ENCODE results near the gene MYLK4. TPM values are rescaled to one million over a fixed set of nuclear protein-coding genes. Genes with fewer than 3 reads are reported as not detected.

The MYLK4 gene
- total RNA-seq, 2 experiments from 2014 or later, result 0.15 to 0.25 TPM

GRCh38 chr6:2744209-2744771 lies 6.4 kb downstream of the MYLK4 start:
- POLR2A ChIA-PET, result no interaction called here
- CTCF ChIA-PET, result no interaction called here

DNA sequence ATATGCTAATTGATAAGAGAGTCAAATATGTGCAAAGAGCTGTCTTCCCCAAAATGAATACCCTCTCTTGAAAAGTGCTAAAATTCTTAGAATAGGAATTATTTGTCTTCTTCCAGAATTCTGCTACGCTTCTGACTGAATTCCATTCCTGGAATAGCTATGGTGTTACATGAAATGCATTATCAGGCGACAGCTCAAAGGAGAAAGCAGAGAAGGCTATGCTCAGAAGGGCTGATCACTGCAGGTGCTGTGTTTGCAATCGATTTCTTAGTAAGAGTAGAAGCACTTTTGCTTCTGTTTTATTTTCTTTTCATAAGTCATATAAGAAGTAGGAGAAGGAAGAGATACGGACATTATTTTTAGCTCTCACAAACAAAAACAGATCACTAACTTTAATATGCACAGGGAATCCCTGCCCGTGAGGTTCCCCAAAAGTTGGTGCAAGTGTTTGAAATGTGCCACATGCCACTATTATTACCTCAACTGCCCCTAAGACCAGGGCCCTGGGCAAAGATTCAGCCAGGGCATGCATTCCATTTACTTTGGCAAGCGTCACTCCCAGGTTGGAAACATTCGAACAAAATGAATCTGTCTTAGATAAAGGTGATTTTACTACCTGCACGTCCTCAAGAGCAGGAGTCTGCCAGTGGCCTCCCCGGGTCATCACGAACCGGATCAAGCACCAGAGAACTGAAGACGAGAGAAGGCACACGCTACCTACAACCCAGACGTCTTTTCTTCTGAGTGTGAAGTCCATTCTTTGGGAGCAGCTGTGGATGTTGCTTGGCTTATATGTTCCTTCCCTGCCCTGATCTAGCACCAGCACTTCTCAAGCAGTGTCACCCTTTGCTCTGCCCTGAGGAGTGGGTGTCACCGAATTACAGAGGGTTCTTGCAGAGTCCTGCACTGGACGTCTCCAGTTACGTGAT lies 7.2 kb downstream of the MYLK4 start:
- ChIA-PET POLR2A (no interaction called here), CTCF (no interaction called here)

DNA sequence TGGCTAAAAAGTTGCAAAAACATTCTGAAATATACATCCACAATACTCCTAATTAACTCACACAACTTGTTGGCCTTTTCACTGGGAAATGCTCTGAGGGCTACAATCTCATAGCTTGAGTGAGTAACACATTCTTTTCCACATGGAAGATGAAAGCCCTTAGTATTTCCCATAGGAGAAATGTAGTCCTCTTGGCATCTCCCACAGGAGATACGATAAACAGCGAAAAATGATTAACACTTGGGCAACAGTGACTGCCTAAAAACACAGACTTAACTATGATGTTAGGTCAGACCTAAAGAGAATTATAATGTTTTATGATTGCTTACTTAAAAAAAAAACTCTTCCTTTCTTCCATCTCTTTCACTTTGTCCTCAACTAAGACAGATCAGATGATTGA lies 9.0 kb downstream of the MYLK4 start:
- ChIA-PET CTCF (no interaction called here), POLR2A (no interaction called here)

DNA sequence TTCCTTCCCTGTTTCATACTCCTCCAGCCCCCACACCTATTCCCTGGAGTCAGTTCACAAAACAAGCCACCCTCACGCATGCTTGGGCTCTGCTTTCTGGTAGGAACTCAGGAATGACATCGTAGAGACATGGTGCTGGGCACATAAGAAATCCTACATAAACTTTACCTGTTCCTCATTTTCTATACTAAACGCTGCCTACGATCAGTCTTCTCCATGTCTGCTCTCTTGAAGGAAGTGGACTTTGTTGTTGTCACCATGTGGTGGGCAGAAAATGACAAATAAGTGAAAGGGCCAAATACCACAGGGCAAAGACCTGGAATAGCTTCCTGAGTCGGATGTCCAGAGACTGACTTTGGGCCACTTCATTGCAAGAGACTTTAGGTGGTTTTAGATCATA lies 10.1 kb downstream of the MYLK4 start:
- ChIA-PET CTCF (interaction anchor here (1.2 kb wide), 1 partner anchor 10 kb away, joined by 3 read pairs; no protein-coding TSS in a partner anchor), POLR2A (no interaction called here)

GRCh38 chr6:2739335-2739734 lies 11.4 kb downstream of the MYLK4 start:
- ChIA-PET POLR2A (no interaction called here), CTCF (interaction anchor here (0.7 to 2.8 kb wide), 2 partner anchors 11 to 33 kb away, joined by 4 to 18 read pairs; partner anchors contain the start of gene MYLK4)

- POLR2A ChIA-PET, result no interaction called here
Observed at GRCh38 chr6:2738373-2738979, 12.2 kb downstream of the MYLK4 start.

DNA sequence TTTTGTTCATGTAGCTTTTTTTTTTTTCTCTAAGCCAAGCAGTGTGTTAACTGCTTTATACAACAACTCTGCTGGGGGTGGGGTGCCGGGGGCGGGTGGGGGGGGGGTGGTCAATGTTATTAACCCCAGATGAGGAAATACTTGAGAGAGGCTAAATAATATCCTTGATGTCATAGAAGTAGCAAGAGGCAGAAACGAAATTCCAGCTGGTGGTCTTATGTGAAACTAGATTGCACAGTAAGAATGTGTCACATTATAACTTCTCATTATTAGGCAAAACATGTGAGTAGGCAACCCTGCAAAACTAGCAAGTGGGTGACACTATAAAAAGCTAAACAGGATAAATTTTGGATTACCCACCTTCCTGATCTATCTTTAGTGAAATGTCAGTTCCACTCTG lies 12.8 kb downstream of the MYLK4 start:
- CTCF ChIA-PET, result interaction anchor here (1.0 to 2.8 kb wide), 3 partner anchors 13 to 104 kb away, joined by 3 to 18 read pairs (median 6); partner anchors contain the start of genes MYLK4, SERPINB1 and WRNIP1

More at GRCh38 chr6:2738373-2738979, 12.2 kb downstream of the MYLK4 start:
- CTCF ChIA-PET, result interaction anchor here (0.6 to 2.8 kb wide), 4 partner anchors 12 to 122 kb away, joined by 3 to 18 read pairs (median 6); partner anchors contain the start of genes MYLK4, SERPINB1 and WRNIP1

DNA sequence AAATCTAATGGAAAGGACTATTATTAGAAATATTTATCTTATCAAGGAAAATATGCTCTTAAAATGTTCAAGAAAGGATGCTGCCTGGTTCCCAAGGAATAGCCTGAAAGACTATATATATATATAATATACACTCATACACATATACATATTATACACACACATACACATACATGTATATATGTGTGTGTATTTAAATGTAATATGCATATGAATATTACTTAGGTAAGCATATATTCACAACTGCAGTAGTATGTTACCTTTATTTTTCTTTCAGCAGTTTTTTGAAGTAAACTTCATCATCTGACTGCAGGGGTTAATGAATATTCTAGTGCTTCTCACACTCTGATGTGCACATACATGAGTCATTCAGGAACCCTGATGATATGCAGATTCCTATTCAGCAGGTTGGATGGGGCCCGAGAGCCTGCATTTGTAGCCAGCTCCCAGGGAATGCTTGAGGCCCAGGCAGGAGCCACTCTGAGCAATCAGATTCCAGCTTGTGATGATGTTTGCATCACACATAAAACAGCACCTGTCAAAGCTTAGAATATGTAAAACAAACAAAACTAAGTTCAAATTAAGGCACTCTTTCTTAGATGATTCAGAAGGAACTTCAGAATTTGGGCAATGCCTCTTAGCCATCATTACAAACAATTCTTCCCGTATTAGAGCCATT lies 16.1 kb downstream of the MYLK4 start:
- ChIA-PET CTCF (interaction anchor here (1.4 kb wide), 1 partner anchor 16 kb away, joined by 8 read pairs; the partner anchor contains the start of gene MYLK4), POLR2A (no interaction called here)

More for the DNA sequence above, 12.8 kb downstream of the MYLK4 start:
- POLR2A ChIA-PET, result no interaction called here

DNA sequence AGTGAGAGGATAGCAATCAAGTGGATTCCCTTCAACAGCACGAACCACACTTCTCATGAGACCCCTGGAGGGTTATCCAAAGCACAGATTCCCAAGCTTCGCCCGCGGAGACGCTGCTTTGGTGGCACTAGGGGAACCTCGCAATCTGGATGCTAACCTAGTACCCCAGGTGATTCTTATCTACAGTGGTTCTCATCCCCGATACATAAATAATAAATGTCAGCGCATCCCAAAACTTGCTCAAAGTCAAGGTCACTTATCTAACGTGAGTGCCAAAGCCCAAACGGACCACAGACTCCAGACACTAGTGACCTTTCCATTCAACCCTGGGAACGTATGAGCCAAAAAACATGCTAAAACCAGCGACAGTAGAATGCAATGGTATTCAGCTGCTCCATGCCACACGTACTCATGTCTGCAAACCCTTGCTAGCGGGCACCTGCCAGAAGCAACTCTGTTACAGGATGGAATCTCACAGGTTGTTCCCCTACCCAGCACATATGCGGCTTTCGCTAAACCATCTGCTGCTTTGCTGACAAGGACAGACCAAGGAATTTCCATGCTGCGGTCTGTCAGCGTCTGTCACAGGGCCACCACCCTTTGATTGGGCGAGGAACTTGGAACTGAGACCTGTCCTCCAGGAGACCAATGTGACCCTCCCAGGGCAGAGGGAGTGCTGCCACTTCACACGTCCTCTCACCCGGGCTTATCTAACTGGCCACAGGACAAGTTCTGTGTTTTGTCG lies 16.8 kb downstream of the MYLK4 start:
- POLR2A ChIA-PET, result no interaction called here

DNA sequence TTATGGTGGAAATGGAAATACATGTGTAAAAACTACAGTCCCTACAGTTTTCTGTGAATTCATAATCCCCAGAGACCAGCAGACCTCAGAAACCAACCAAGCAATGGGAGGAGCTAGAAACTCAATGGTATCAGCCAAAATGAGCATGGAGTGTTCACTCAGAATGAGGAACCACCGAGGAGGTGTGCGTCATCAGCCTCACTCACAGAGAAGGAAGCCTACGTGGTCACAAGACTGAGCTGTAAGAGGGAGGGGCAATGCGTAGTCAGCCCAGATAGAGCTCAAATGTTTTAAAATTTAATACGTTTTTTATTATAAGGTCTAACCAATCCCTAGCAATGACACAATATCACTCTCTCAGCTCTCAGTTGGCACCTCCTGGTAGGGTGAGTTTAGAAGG lies 17.4 kb downstream of the MYLK4 start:
- CTCF ChIA-PET, result interaction anchor here (1.5 kb wide), 1 partner anchor 17 kb away, joined by 6 read pairs; the partner anchor contains the start of gene MYLK4
- POLR2A ChIA-PET, result no interaction called here

More for the DNA sequence above, 16.8 kb downstream of the MYLK4 start:
- CTCF ChIA-PET, result interaction anchor here (1.5 kb wide), 1 partner anchor 16 kb away, joined by 6 read pairs; the partner anchor contains the start of gene MYLK4

DNA sequence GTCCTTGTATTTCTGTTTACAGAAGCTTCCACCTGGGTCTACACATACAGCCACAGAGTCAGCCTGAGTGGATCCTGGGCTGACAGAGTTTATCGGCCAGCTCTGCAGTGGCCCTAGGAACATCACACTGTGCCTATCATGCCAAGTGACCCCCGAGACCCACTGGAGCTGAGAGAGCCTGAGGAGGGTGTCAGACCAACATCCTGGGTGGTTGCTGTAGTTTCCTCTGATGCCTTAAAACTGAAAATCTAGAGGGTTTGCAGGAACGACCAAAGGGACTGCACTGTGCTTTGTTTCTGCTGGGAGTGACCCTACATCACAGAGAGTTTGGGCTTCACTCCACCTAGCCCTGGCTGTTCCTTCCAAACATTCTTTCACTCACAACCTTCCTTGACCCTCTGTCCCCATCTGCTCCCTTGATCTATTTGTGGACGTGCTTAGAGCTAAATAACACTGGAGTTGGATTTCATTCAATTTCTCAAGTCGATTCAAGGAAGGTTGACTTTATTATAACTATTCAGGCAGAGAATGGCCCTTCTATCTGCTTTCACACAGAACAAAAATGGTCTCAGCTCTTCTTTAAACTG lies 18.1 kb downstream of the MYLK4 start:
- POLR2A ChIA-PET, result no interaction called here
- CTCF ChIA-PET, result interaction anchor here (1.5 kb wide), 1 partner anchor 18 kb away, joined by 6 read pairs; the partner anchor contains the start of gene MYLK4

GRCh38 chr6:2731281-2731909 lies 19.3 kb downstream of the MYLK4 start:
- CTCF ChIA-PET, result no interaction called here
- POLR2A ChIA-PET, result no interaction called here

DNA sequence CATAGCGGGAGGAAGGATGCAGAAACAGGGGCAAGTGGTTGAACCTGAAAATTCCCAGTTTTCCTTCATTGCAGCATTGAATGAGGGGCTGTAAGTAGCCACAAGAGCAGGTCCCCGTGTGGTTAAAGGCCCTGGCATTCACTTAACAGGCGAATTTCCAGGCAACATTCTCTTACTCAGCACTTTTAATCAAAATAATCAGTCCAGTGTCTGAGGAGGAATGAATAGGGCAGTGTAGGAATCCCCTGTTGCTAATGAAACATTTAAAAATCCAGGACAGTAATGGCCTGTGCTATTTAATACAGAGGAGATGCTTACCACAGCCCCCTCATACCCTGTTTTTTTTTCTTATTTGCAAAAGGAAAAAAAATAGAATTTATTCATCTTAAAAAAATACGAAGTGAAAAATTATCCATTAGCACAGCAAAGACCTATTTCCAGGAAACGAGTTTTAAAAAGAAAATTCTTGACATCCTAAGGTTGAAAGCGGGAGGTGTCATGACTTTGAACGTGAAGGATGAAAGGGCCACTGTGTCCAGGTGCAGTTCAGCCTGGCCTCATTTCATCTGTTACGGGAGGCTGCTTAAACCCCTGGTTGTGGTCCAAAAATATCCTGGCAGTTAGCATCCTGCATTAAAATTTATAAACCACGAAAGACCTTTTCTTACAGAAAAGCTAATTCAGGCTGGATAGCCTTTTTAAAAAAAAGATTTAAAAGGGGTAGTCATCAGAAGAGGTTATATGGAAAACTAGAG lies 20.2 kb downstream of the MYLK4 start:
- POLR2A ChIA-PET, result no interaction called here
- CTCF ChIA-PET, result no interaction called here

- CTCF ChIA-PET, result no interaction called here
- POLR2A ChIA-PET, result no interaction called here
Observed at GRCh38 chr6:2729921-2730320, 20.8 kb downstream of the MYLK4 start.

GRCh38 chr6:2725999-2726567 lies 24.6 kb downstream of the MYLK4 start:
- CTCF ChIA-PET, result interaction anchor here (0.7 kb wide), 1 partner anchor 25 kb away, joined by 3 read pairs; the partner anchor contains the start of gene MYLK4
- POLR2A ChIA-PET, result no interaction called here

DNA sequence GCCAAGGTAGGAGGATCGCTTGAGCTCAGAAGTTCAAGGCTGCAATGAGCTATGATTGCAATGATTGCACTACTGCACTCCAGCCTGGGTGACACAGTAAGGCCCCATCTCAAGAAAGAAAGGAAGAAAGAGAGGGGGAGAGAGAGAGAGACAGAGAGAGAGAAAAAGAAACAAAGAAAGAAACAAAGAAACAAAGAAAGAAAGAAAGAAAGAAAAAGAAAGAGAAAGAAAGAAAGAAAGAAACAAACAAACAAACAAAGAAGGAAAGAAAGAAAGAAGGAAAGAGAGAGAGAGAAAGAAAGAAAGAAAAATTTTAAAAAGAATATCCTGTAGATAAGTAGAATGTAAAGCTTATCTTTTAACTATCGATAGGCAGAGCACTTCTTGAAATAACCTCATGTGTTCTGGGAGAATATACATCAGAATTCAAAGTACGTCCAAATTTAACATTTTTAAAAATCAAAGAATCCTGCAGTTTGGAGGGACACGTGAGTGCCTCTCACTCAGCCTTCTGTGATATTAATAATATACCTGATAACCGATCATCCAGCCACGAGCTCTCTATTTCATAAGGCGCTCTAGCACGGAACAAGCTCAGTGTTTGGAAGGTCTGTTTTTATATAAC lies 25.2 kb downstream of the MYLK4 start:
- ChIA-PET POLR2A (no interaction called here), CTCF (interaction anchor here (0.7 kb wide), 1 partner anchor 673 kb away, joined by 3 read pairs; no protein-coding TSS in a partner anchor)

DNA sequence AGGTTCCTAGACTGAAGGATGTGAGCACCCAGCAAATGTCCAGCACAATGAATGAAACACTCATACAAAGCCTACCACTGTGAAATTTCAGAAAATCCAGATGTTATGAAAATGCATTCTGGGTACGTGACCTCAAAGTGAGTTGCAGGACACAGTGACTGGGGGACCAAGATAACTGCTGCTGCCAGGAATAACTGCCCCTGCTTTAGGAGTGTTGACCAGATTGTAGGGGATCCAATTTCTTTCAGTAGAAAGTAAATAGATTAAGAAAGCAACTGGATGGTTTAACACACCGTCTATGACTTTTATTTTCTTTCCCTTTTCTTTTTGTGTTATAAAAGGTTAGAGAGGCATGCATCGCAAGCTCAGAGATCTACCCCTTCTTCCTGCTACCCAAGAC lies 29.5 kb downstream of the MYLK4 start:
- ChIA-PET CTCF (no interaction called here), POLR2A (no interaction called here)
